ENCODE data around the gene PLCB2.
A peak's percentile ranks its signal among the peaks of the same experiment; 100 is the strongest.

PLCB2 gene

DNA sequence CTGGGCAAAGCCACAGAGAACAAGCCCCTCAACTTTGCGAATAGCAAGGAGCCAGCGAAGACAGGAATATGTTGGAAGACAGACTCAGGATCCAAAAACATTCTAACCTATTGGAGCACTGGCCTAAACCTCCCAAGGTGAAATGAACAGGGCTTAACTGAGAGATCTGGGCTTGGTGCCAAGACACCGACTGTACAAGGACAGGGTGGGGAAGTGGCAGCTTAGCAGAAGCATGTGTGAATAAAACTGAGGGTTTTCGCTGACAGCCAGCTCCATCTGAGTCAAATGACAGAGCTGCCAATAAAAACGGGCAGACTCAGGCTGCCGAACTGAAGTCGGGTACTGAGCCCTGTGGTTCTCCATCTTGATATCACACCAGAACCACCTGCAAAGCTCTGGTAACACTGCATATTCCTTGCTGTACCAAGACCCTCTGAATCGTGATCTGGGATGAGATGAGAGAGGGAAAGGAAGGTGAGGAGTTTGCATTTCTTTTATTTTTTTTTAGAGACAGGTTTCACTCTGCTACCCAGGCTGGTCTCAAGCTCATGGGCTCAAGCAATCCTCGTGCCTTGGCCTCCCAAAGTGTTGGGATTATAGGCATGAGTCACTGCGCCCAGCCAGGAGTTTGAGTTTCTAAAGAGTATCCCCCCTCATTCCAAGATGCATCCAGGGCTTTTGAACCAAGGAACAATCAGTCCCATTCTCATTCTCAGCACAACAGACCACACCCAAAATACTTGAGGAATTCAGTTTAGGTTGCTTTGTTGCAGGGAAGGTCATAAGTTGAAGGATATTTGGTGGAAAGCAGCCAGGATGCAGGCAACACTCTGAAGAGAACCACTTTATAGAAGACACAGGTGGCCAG is 6.0 kb upstream of the PLCB2 start:
- DNase-seq (ENCODE audit: extremely low read depth, low read depth) = no peak
- TF ChIP-seq, protein P1, sequence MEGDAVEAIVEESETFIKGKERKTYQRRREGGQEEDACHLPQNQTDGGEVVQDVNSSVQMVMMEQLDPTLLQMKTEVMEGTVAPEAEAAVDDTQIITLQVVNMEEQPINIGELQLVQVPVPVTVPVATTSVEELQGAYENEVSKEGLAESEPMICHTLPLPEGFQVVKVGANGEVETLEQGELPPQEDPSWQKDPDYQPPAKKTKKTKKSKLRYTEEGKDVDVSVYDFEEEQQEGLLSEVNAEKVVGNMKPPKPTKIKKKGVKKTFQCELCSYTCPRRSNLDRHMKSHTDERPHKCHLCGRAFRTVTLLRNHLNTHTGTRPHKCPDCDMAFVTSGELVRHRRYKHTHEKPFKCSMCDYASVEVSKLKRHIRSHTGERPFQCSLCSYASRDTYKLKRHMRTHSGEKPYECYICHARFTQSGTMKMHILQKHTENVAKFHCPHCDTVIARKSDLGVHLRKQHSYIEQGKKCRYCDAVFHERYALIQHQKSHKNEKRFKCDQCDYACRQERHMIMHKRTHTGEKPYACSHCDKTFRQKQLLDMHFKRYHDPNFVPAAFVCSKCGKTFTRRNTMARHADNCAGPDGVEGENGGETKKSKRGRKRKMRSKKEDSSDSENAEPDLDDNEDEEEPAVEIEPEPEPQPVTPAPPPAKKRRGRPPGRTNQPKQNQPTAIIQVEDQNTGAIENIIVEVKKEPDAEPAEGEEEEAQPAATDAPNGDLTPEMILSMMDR (IDR thresholded peaks at IDR 0.05; ENCODE audit: low read depth, low read length) = no peak

DNA sequence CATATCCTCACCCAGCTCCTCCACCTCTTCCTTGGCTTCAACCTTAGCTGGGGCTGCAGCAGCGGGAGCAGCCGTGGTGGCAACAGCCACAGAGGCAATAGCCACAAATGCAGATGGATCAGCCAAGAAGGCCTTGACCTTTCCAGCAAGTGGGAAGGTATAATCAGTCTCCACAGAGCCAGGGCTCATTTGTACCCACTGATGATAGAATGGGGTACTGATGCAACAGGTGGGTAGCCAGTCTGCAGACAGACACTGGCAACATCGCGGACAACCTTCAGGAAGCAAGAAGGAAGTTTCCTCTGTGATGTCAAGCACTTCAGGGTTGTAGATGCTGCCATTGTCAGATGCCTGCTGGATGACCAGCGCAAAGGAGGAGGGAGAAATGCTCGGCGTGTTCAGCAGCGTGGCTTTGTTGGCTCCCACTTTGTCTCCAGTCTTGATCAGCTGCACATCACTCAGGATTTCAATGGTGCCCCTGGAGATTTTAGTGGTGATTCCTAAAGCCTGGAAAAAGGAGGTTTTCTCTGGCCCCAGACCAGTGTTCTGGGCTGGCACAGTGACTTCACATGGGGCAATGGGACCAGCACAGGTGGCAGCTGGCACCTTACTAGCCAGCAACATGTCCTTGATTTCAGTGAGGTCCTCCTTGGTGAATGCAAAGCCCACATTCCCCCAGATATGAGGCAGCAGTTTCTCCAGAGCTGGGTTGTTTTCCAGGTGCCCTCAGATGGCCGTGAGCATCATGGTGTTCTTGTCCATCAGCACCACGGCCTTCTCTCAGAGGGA is 4.8 kb upstream of the PLCB2 start:
- DNase-seq (ENCODE audit: extremely low read depth, low read depth) = no peak
- TF ChIP-seq, protein P1 (IDR thresholded peaks at IDR 0.05; ENCODE audit: low read depth, low read length) = no peak

DNA sequence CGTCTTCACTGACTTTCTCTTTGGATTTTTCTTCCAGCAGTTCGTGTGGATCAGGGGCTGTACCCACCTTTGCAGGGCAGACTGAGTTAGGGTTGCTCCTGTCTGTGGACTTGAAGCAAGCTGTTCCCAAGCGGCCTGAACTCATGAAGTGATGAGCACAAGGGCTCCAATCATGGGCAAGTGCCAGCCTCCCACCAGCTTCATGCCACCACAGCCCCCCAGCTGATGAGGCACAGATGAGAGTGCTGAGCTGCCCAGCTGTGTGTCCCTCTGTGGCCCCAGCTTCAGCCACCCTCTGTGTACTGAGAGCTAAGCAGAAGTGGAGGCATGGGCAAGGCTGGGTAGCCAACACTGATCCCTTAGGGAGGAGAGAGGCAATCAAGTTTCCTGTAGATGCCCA is 3.3 kb upstream of the PLCB2 start:
- no peak for DNase-seq (ENCODE audit: extremely low read depth, low read depth)
- TF ChIP-seq, protein P1 (IDR thresholded peaks at IDR 0.05; ENCODE audit: low read depth, low read length) = no peak

DNA sequence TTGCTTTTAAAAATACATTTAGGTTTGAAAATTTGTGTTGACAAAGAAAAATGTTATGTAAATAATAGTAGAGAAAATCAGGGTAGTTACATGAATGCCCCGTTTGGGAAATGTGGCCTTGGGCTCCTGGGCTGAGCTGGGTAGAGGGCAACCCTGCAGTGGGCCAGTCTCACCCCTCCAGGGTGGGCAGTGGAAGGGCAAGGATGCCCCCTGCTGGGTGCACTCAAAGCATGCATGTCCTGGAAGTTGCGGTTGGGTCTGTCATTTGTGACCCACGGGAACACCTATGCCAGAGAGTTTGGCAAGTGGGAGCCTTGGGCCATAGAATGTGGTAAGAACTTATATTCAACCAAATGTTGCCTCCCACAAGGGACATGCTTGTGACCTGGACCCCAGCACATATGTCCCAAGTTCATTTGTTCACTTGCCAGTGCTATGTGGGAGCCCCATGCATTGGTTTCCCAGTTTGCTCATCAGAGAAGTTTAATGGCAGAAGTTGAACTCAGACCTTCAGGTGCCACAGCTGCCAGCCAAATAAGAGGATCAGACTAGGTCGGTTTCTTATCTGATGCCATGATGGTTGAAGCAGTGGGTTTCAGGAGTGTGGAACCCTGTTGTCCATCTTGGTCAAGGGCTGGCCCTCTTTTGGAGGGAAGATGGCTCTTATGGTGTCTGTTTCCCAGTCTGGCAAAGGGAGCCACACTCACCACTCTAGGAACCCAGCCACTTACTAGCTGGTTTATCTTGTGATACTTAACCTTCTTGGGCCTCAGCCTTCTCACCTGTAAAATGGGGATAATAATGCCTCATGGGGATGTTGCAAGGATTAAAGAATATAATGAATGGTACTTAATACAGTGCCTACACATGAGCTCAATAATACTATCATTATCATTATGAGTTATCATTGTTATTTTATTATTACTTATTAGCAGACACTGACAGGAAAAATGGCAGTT is 2.5 kb upstream of the PLCB2 start:
- DNase-seq (ENCODE audit: extremely low read depth, low read depth) = no peak
- TF ChIP-seq, protein P1 (IDR thresholded peaks at IDR 0.05; ENCODE audit: low read depth, low read length) = peak; percentile 64

DNA sequence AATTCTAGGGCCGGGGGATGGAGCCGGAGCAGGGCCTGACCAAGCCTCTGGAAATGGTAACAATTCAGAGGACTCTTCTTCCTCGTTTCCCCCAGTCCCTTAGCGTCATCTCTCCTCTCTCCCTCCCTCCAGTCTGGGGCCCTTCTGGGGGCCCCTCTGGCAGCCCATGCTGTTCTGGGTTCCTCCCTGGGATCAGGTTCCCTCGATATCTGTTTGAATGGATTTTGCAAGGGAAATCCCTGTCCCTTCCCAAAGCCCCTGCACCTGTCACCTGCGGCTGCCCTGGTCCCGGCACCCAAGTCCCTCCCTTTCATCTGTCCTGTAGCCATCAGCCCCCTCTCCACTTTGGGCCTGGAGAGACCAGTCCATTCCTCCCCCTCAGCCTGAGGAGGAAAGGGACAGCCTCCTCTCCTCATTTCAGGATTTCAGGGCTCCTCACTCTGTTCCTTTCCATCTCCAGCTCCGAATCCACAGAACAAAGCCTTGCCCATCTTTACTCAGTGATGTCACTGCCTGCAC is 1.7 kb upstream of the PLCB2 start:
- TF ChIP-seq, protein P1 (IDR thresholded peaks at IDR 0.05; ENCODE audit: low read depth, low read length) = no peak
- no peak for DNase-seq (ENCODE audit: extremely low read depth, low read depth)

DNA sequence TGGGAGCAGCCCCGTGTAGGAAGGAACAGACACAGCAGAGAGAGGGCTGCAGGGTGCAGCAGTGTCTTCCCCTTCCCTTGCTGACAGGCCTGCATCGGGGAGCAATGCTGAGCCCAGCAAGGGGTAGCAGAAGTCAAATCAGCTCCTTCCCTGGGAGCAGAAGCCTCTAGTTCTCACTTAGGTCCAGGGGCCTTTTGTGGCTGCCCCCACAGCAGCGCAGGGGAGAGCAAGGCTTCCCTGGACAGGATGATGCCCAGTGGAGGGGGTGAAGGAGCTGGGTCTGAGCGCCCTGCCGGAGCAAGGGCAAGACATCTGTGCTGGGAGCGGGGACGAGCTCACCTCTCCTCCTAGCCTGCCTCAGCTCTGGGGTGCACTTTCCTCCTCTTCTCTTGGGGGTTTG is 827 bp downstream of the PLCB2 start:
- TF ChIP-seq, protein P1 (IDR thresholded peaks at IDR 0.05; ENCODE audit: low read depth, low read length) = no peak
- DNase-seq (ENCODE audit: extremely low read depth, low read depth) = no peak
